Activated CD8-positive, alpha-beta T cell treated with anti-CD3 and anti-CD28 coated beads for 36 hours (primary cell): Measurements from ENCODE around the gene STXBP6. TPM values are rescaled to one million over a fixed set of nuclear protein-coding genes. Genes with fewer than 3 reads are reported as not detected.

ENCODE experiments used
- ATAC-seq: fragments of 200-7000 bp; cut with Tn5 transposase; one replicate; pipeline ENCODE4 v1.10.0; 2021; ENCODE audit warnings: mild to moderate bottlenecking, moderate library complexity
- CTCF ChIA-PET: fragments of 350-600 bp; sonication (Branson Sonifier 250); formaldehyde crosslinking; loops from one replicate; lab custom pipeline; 2021; ENCODE audit warnings: antibody characterized with exemption; lab: Charles Lee
- POLR2A ChIA-PET: fragments of 350-600 bp; sonication (Branson Sonifier 250); formaldehyde crosslinking; loops from one replicate; lab custom pipeline; 2021; ENCODE audit warnings: antibody characterized with exemption; lab: Charles Lee
- DNase-seq: peaks from one replicate; pipeline ENCODE4 v3.0.0-alpha.2; 2020
- H3K27ac Mint-ChIP-seq: one replicate; pipeline ENCODE4 v1.8.0; 2021; ENCODE audit warnings: mild to moderate bottlenecking, mixed read lengths
- H3K27me3 Mint-ChIP-seq: one replicate; pipeline ENCODE4 v1.8.0; 2021; ENCODE audit warnings: mixed read lengths
- H3K36me3 Mint-ChIP-seq: one replicate; pipeline ENCODE4 v1.8.0; 2021; ENCODE audit warnings: low read depth, mixed read lengths
- H3K4me1 Mint-ChIP-seq: one replicate; pipeline ENCODE4 v1.8.0; 2021; ENCODE audit warnings: low read depth, mixed read lengths
- H3K4me3 Mint-ChIP-seq: one replicate; pipeline ENCODE4 v1.8.0; 2021; ENCODE audit warnings: mild to moderate bottlenecking, moderate library complexity, mixed read lengths
- H3K9me3 Mint-ChIP-seq: one replicate; pipeline ENCODE4 v1.8.0; 2021; ENCODE audit warnings: mixed read lengths
- CTCF ChIP-seq: fragments of 200-600 bp; IDR thresholded peaks from one replicate; pipeline ENCODE4 v1.8.0; 2022; ENCODE audit warnings: antibody characterized with exemption, mild to moderate bottlenecking
- intact Hi-C: fragments of 100-400 bp; cut with micrococcal nuclease; formaldehyde crosslinking; loops from one replicate; pipeline ENCODE4 v1.10.0; 2022
- total RNA-seq, 2 experiments: library from RNA; stranded (reverse); gene quantifications; one replicate each; pipeline ENCODE4 v1.2.3, GENCODE V29; 2021

STXBP6 gene
- total RNA-seq, 2 experiments from 2014 or later = not detected

- DNase-seq (no peak), ATAC-seq (no peak)
- no peak for TF ChIP-seq CTCF
- CTCF ChIA-PET = no interaction called here
- intact Hi-C loops = no loop called here
- no peaks in the 10 kb centered on the region for H3K4me1 Mint-ChIP-seq
- no peak overlapping the region for H3K4me3 Mint-ChIP-seq
- POLR2A ChIA-PET = no interaction called here
- no peak overlapping the region for H3K27ac Mint-ChIP-seq
- H3K27me3 Mint-ChIP-seq = peaks cover 9% of the 10 kb centered on the region
- H3K36me3 Mint-ChIP-seq = no peaks in the 10 kb centered on the region
- H3K9me3 Mint-ChIP-seq = no peaks in the 10 kb centered on the region
Observed at GRCh38 chr14:24925771-24926374, 124.1 kb downstream of the STXBP6 start.

- intact Hi-C loops = no loop called here
- CTCF ChIA-PET = no interaction called here
- DNase-seq (no peak), ATAC-seq (no peak)
- Mint-ChIP-seq H3K9me3 (no peaks in the 10 kb centered on the region), H3K4me3 (no peak overlapping the region), H3K4me1 (no peaks in the 10 kb centered on the region), H3K27ac (no peak overlapping the region), H3K27me3 (peaks cover 9% of the 10 kb centered on the region), H3K36me3 (no peaks in the 10 kb centered on the region)
- TF ChIP-seq CTCF = no peak
- POLR2A ChIA-PET = no interaction called here
Observed at GRCh38 chr14:24924544-24924943, 125.4 kb downstream of the STXBP6 start.

DNA sequence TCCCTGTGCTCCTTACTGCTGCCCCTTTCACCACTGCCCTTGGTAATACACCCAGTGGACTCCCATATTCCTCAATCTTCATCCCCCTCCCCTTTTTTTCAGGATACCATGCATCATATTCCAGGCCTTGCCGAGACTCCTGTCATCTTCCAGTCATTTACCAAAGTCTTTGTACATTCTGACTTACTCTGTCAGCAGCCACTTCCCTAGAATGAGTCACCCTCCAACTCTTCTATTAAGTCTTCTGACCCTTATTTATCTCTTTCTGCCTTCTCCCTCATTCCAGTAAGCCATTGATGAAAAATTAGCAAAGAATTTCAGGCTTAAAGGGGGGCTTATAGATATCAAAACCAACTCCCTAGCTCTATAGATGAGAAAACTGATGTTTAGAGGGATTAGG is 128.0 kb downstream of the STXBP6 start:
- no peak for TF ChIP-seq CTCF
- Mint-ChIP-seq H3K4me1 (no peaks in the 10 kb centered on the region), H3K36me3 (no peaks in the 10 kb centered on the region), H3K4me3 (no peak overlapping the region), H3K27me3 (peaks cover 11% of the 10 kb centered on the region), H3K27ac (no peak overlapping the region), H3K9me3 (no peaks in the 10 kb centered on the region)
- CTCF ChIA-PET = interaction anchor here (1.3 kb wide), 1 partner anchor 211 kb away, joined by 3 read pairs; no protein-coding TSS in a partner anchor
- no peak for ATAC-seq
- intact Hi-C loops = no loop called here
- no peak for DNase-seq
- POLR2A ChIA-PET = no interaction called here

DNA sequence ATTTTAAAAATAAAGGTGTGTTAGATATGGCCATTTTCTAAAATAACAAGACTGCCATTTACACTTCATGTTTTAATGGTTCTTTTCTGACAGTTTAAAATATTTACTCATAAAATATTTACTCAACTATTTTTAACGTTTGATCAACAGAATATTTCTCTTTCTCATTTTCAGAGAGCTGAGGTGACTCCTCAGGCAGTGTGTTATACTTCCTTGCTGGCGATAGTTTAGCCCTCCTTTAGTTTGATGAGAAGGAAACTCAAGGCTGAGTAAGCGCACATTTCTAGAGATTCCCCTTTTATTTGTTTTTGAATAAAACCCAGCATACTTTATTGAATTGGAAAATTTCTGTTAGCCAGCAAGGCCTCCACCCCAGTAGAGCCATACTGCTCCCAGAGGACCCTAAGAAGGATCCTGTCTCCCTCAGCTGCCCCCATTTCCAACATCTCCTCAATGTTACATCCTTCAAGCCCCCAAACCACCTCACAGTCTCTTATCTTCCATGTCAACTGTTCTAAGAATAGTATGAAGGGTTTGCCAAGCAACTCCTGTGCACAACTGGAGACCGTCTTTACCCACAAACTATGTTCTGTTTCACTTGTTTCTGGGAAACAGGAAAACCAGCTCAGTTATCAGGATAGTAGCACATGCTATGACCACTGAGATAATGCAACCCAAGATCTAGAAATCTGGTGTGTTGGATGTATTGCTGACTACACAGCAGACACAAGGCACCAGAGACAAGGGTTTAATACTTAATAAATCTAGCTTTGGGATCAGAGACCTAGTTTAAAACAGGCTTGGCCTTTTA is 129.5 kb downstream of the STXBP6 start:
- ATAC-seq (no peak), DNase-seq (no peak)
- Mint-ChIP-seq H3K4me1 (no peaks in the 10 kb centered on the region), H3K4me3 (no peak overlapping the region), H3K27ac (no peak overlapping the region), H3K9me3 (no peaks in the 10 kb centered on the region), H3K36me3 (no peaks in the 10 kb centered on the region), H3K27me3 (peaks cover 16% of the 10 kb centered on the region)
- POLR2A ChIA-PET = interaction anchor here (0.9 kb wide), 1 partner anchor 20 kb away, joined by 3 read pairs; no protein-coding TSS in a partner anchor
- intact Hi-C loops = no loop called here
- no peak for TF ChIP-seq CTCF
- CTCF ChIA-PET = interaction anchor here (1.3 kb wide), 1 partner anchor 210 kb away, joined by 3 read pairs; no protein-coding TSS in a partner anchor

- no peak for TF ChIP-seq CTCF
- no peaks in the 10 kb centered on the region for H3K36me3 Mint-ChIP-seq
- H3K27me3 Mint-ChIP-seq = peaks cover 16% of the 10 kb centered on the region
- ATAC-seq (no peak), DNase-seq (no peak)
- no peak overlapping the region for H3K4me3 Mint-ChIP-seq
- no peaks in the 10 kb centered on the region for H3K9me3 Mint-ChIP-seq
- no peak overlapping the region for H3K27ac Mint-ChIP-seq
- intact Hi-C loops = no loop called here
- H3K4me1 Mint-ChIP-seq = no peaks in the 10 kb centered on the region
- ChIA-PET CTCF (no interaction called here), POLR2A (no interaction called here)
Observed at GRCh38 chr14:24918822-24919221, 131.1 kb downstream of the STXBP6 start.
